Kidney (tissue), 14 donors: ENCODE results near the gene NINL. TPM values are rescaled to one million over a fixed set of nuclear protein-coding genes. Genes with fewer than 3 reads are reported as not detected.
A peak's percentile ranks its signal among the peaks of the same experiment; 100 is the strongest.
"Not testable (repeated sequence)": the region's sequence is repeated elsewhere in the genome, so short reads cannot be mapped to it uniquely, and the experiment has no call there.

Experiments used
- DNase-seq, 5 donors: peaks; one replicate each; pipeline ENCODE4 v3.0.0-alpha.2; 2013 to 2020
- FAIRE-seq: peaks from 2 replicates; lab custom pipeline; 2012; peaks lifted over from hg19 to GRCh38; lab: Jason Lieb, UNC
- H3K27ac ChIP-seq, 2 donors: one replicate each; pipeline ENCODE4 v1.7.0; 2013; ENCODE audit warnings: low read depth in 2 of 2, low read length in 2 of 2, inconsistent platforms in 1 of 2
- H3K27me3 ChIP-seq: one replicate; pipeline ENCODE4 v1.7.1; 2013; ENCODE audit warnings: low read length, inconsistent platforms; ENCODE audit not compliant: control insufficient read depth, insufficient read depth
- H3K36me3 ChIP-seq, 3 donors: one replicate each; pipeline versions ENCODE4 v1.7.0 to v1.7.1; 2013; ENCODE audit warnings: low read length in 3 of 3, control low read depth in 1 of 3, inconsistent platforms in 1 of 3; ENCODE audit not compliant: insufficient read depth in 3 of 3, control insufficient read depth in 2 of 3
- H3K4me1 ChIP-seq, 3 donors: one replicate each; pipeline versions ENCODE4 v1.7.0 to v1.7.1; 2013; ENCODE audit warnings: low read length in 3 of 3, inconsistent platforms in 1 of 3, low read depth in 1 of 3; ENCODE audit not compliant: control insufficient read depth in 2 of 3, insufficient read depth in 2 of 3
- H3K4me3 ChIP-seq, 3 donors: one replicate each; pipeline versions ENCODE4 v1.7.0 to v1.8.1; 2013; ENCODE audit warnings: low read length in 3 of 3, control low read depth in 1 of 3, inconsistent platforms in 1 of 3
- H3K9ac ChIP-seq, 3 donors: one replicate each; pipeline versions ENCODE4 v1.7.0 to v1.7.1; 2013; ENCODE audit warnings: low read length in 3 of 3, control low read depth in 1 of 3, inconsistent platforms in 1 of 3
- H3K9me3 ChIP-seq, 3 donors: one replicate each; pipeline versions ENCODE4 v1.7.0 to v1.7.1; 2013; ENCODE audit warnings: low read length in 3 of 3, control low read depth in 1 of 3, inconsistent platforms in 1 of 3; ENCODE audit not compliant: control insufficient read depth in 2 of 3, insufficient read depth in 1 of 3
- intact Hi-C: fragments of 100-400 bp; cut with DNase I; formaldehyde crosslinking; loops from one replicate; pipeline ENCODE4 v1.11.1; 2022
- polyA plus RNA-seq: library from polyadenylated mRNA; stranded (reverse); fragments of 350-450 nt; fragmentation: Illumina TruSeq; extraction: RNeasy Lipid Tissue Mini Kit (QIAGEN cat#74804); gene quantifications from one replicate; pipeline ENCODE4 v1.2.3, GENCODE V29; 2014; ENCODE audit warnings: low read depth, low replicate concordance; ENCODE audit not compliant: insufficient read depth
- total RNA-seq: library from RNA; stranded (reverse); fragmentation: NEBNext Ultra II Directional; extraction: Animal tissue kit (Norgen Biotek cat#: 25700); gene quantifications from one replicate; pipeline ENCODE4 v1.2.1, GENCODE V29; 2021
- TF ChIP-seq, protein P1 (sequence below): IDR thresholded peaks from 3 replicates; pipeline ENCODE4 v1.5.1; 2012; ENCODE audit warnings: mild to moderate bottlenecking, moderate library complexity, borderline replicate concordance; ENCODE audit not compliant: insufficient read depth; ENCODE audit errors: extremely low read depth
- donor health status: control.
- donor health status: control.
- donor health status: control.
- donor health status: control.
- donor health status: control.
- donor health status: DM: yes; HTN: yes; CAD: no.
- donor health status: Normal renal cell carcinoma (clear cell type).

Gene NINL
- total and polyA plus RNA-seq, 2 donors from 2014 or later: 23.4 to 25.2 TPM

- H3K36me3 ChIP-seq: no peaks in the 10 kb centered on the region
- H3K4me1 ChIP-seq: peaks cover 0 to 5% (median 0%) of the 10 kb centered on the region in 3 donors
- DNase-seq (no peak), FAIRE-seq (no peak)
- intact Hi-C loops: no loop called here
- no peak overlapping the region for H3K4me3 ChIP-seq
- H3K27me3 ChIP-seq: no peaks in the 10 kb centered on the region
- no peak overlapping the region for H3K9ac ChIP-seq
- TF ChIP-seq, protein P1, sequence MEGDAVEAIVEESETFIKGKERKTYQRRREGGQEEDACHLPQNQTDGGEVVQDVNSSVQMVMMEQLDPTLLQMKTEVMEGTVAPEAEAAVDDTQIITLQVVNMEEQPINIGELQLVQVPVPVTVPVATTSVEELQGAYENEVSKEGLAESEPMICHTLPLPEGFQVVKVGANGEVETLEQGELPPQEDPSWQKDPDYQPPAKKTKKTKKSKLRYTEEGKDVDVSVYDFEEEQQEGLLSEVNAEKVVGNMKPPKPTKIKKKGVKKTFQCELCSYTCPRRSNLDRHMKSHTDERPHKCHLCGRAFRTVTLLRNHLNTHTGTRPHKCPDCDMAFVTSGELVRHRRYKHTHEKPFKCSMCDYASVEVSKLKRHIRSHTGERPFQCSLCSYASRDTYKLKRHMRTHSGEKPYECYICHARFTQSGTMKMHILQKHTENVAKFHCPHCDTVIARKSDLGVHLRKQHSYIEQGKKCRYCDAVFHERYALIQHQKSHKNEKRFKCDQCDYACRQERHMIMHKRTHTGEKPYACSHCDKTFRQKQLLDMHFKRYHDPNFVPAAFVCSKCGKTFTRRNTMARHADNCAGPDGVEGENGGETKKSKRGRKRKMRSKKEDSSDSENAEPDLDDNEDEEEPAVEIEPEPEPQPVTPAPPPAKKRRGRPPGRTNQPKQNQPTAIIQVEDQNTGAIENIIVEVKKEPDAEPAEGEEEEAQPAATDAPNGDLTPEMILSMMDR: no peak
- no peaks in the 10 kb centered on the region for H3K9me3 ChIP-seq
- H3K27ac ChIP-seq: no peak overlapping the region
Measured at GRCh38 chr20:25601659-25602058, 16.3 kb upstream of the NINL start.

DNA sequence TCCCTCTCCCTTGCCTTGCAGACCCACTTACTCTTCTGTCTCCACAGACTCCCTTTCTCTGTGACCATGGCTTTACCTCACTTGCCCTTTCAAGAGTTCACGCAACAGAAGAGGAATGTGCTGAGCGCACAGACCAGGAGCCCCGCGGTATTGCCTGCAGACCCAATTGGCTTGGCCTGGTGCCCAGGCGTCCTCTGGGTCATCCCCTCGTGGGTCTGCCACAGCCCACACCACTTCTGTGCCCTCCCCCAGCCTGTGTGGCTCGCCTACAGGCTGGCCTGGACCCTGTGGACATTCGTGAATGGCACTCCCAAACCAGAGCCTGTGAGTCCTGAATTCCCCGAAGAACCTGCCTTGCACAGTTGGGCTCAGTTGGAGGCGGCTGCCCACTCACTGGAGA lies 15.3 kb upstream of the NINL start:
- DNase-seq (no peak), FAIRE-seq (no peak)
- TF ChIP-seq, protein P1: no peak
- peak overlapping the region in 1 of 2 donors; percentile 39 for H3K27ac ChIP-seq
- H3K4me1 ChIP-seq: peaks cover 0 to 5% (median 0%) of the 10 kb centered on the region in 3 donors
- no peaks in the 10 kb centered on the region for H3K36me3 ChIP-seq
- H3K9ac ChIP-seq: no peak overlapping the region
- intact Hi-C loops: no loop called here
- H3K9me3 ChIP-seq: no peaks in the 10 kb centered on the region
- no peak overlapping the region for H3K4me3 ChIP-seq
- no peaks in the 10 kb centered on the region for H3K27me3 ChIP-seq

DNA sequence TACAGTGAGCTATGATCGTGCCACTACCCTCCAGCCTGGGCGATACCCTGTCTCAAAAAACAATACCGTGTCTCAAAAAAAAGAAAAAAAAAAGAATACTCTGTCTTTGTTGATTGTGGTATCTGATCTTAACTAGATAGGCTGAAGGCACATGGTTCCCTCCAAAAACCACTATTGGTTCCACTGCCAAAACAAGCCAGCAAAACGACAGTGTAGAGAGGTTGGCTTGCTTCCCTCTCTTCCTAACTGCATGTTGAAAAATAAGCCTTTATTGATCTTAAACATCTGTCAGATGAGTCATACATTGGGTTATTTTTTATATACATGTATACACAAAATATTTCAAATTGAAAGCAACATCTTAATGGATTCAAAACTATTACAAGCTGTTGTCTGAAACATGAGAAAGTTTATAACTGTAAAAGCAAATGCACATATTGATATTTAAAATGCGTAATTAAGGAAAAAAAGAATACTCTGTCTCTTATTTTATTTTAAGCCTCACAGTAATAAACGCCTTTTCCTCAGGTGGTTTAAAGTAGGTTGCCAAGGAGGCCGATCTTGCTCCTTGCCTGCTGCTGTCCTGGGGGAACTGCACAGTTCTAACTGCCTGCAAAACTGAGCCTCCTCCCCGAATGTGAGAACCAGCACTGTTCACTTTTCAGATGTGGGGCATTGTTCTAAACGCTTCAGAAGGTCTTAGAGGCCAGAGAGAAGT lies 7.0 kb upstream of the NINL start:
- Histone ChIP-seq H3K27me3 (no peaks in the 10 kb centered on the region), H3K9me3 (no peaks in the 10 kb centered on the region), H3K27ac (no peak overlapping the region), H3K4me1 (no peaks in the 10 kb centered on the region), H3K36me3 (no peaks in the 10 kb centered on the region), H3K4me3 (no peak overlapping the region), H3K9ac (no peak overlapping the region)
- TF ChIP-seq, protein P1: no peak
- intact Hi-C loops: no loop called here
- FAIRE-seq (no peak), DNase-seq (no peak)

DNA sequence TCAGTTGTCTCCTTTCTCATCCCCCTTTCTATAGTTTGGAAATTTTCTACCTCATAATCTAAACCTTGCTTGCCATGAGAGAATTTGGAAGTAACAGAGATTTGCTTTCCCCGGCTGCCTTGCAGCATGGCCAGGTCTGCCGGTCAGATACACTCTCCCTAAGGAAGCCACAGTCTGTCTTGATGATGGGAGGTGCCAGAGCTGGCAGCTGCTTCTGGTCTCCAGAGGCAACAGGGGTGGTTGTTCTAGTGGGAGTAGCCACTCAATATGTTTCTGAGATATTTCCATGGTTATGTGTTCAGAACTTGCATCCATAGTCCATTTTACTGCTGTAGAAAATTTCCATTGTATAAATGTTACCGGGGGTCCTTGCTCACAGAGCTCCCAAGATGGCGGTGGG lies 5.4 kb upstream of the NINL start:
- intact Hi-C loops, H3K27ac ChIP-seq, H3K27me3 ChIP-seq, H3K9ac ChIP-seq, H3K36me3 ChIP-seq, DNase-seq, H3K4me3 ChIP-seq, FAIRE-seq, H3K9me3 ChIP-seq, H3K4me1 ChIP-seq: not testable (repeated sequence)
